Measurements from ENCODE around the gene CACNA2D3. TPM values are rescaled to one million over a fixed set of nuclear protein-coding genes. Genes with fewer than 3 reads are reported as not detected.

CACNA2D3 gene
- polyA plus RNA-seq, 1 donor (not counting 4 experiments of a cell fraction or from before 2014, with no cell fraction given): 0.08 TPM

- no peak overlapping the region for H2AFZ ChIP-seq (ENCODE audit: control insufficient read depth, low read length)
- H4K20me1 ChIP-seq (ENCODE audit: control insufficient read depth, extremely low read depth, insufficient read depth, low read length): no peaks in the 10 kb centered on the region
- peaks cover 2% of the 10 kb centered on the region for H3K27me3 ChIP-seq (ENCODE audit: control insufficient read depth, extremely low read depth, insufficient read depth, low read length)
- H3K4me2 ChIP-seq (ENCODE audit: control insufficient read depth, extremely low read depth, insufficient read depth, low read depth, low read length): no peak overlapping the region
- no peaks in the 10 kb centered on the region for H3K79me2 ChIP-seq (ENCODE audit: control insufficient read depth, insufficient read depth, low read length)
- no peak for DNase-seq (ENCODE audit: low read depth, low spot score)
- H3K9me1 ChIP-seq (ENCODE audit: control insufficient read depth, extremely low read depth, insufficient read depth, low read length): no peaks in the 10 kb centered on the region
- H3K4me1 ChIP-seq (ENCODE audit: control insufficient read depth, extremely low read depth, insufficient read depth, low read length): no peaks in the 10 kb centered on the region
- dilution Hi-C loops (cut with MboI; ENCODE audit: extremely low pct_ligation_motif_present, low sequenced_read_pairs): no loop called here
- no peak overlapping the region for H3K9ac ChIP-seq (ENCODE audit: control insufficient read depth, extremely low read depth, insufficient read depth, low read length)
- FAIRE-seq: no peak
- no peaks in the 10 kb centered on the region for H3K9me3 ChIP-seq (ENCODE audit: control insufficient read depth, low read depth, low read length)
- no peaks in the 10 kb centered on the region for H3K36me3 ChIP-seq (ENCODE audit: control insufficient read depth in 2 of 2, extremely low read depth in 1 of 2, insufficient read depth in 2 of 2, low read length in 2 of 2)
- H3K4me3 ChIP-seq (ENCODE audit: control insufficient read depth in 2 of 3, extremely low read depth in 1 of 3, insufficient read depth in 2 of 3, low read depth in 1 of 3, low read length in 3 of 3): no peak overlapping the region
- TF ChIP-seq EZH2 (IDR thresholded peaks at IDR 0.05; ENCODE audit: low read length): no peak
- no peak for TF ChIP-seq CTCF (optimal IDR thresholded peaks at IDR 0.05 in 1 of 3, IDR thresholded peaks at IDR 0.05 in 1 of 3, conservative IDR thresholded peaks at IDR 0.05 in 1 of 3; ENCODE audit: extremely low read depth in 1 of 3, insufficient read depth in 2 of 3, low read length in 3 of 3)
- no peak overlapping the region for H3K27ac ChIP-seq (ENCODE audit: control insufficient read depth, insufficient read depth, low read length)
Observed at GRCh38 chr3:54845551-54845950, 723.2 kb downstream of the CACNA2D3 start.

- no peaks in the 10 kb centered on the region for H3K9me1 ChIP-seq (ENCODE audit: control insufficient read depth, extremely low read depth, insufficient read depth, low read length)
- no peak overlapping the region for H3K9ac ChIP-seq (ENCODE audit: control insufficient read depth, extremely low read depth, insufficient read depth, low read length)
- H4K20me1 ChIP-seq (ENCODE audit: control insufficient read depth, extremely low read depth, insufficient read depth, low read length): no peaks in the 10 kb centered on the region
- FAIRE-seq: no peak
- dilution Hi-C loops (cut with MboI; ENCODE audit: extremely low pct_ligation_motif_present, low sequenced_read_pairs): no loop called here
- H3K4me2 ChIP-seq (ENCODE audit: control insufficient read depth, extremely low read depth, insufficient read depth, low read depth, low read length): no peak overlapping the region
- H3K36me3 ChIP-seq (ENCODE audit: control insufficient read depth in 2 of 2, extremely low read depth in 1 of 2, insufficient read depth in 2 of 2, low read length in 2 of 2): no peaks in the 10 kb centered on the region
- no peaks in the 10 kb centered on the region for H3K79me2 ChIP-seq (ENCODE audit: control insufficient read depth, insufficient read depth, low read length)
- no peak for DNase-seq (ENCODE audit: low read depth, low spot score)
- H3K4me3 ChIP-seq (ENCODE audit: control insufficient read depth in 2 of 3, extremely low read depth in 1 of 3, insufficient read depth in 2 of 3, low read depth in 1 of 3, low read length in 3 of 3): no peak overlapping the region
- TF ChIP-seq EZH2 (IDR thresholded peaks at IDR 0.05; ENCODE audit: low read length) (no peak), CTCF (optimal IDR thresholded peaks at IDR 0.05 in 1 of 3, IDR thresholded peaks at IDR 0.05 in 1 of 3, conservative IDR thresholded peaks at IDR 0.05 in 1 of 3; ENCODE audit: extremely low read depth in 1 of 3, insufficient read depth in 2 of 3, low read length in 3 of 3) (no peak)
- H3K27me3 ChIP-seq (ENCODE audit: control insufficient read depth, extremely low read depth, insufficient read depth, low read length): peaks cover 2% of the 10 kb centered on the region
- H3K27ac ChIP-seq (ENCODE audit: control insufficient read depth, insufficient read depth, low read length): no peak overlapping the region
- no peaks in the 10 kb centered on the region for H3K9me3 ChIP-seq (ENCODE audit: control insufficient read depth, low read depth, low read length)
- no peaks in the 10 kb centered on the region for H3K4me1 ChIP-seq (ENCODE audit: control insufficient read depth, extremely low read depth, insufficient read depth, low read length)
- no peak overlapping the region for H2AFZ ChIP-seq (ENCODE audit: control insufficient read depth, low read length)
Observed at GRCh38 chr3:54846119-54846518, 723.8 kb downstream of the CACNA2D3 start.
